HG02870 (cell line): ENCODE measurements around the gene CPT1B.
"Not testable (repeated sequence)": the region's sequence is repeated elsewhere in the genome, so short reads cannot be mapped to it uniquely, and the experiment has no call there.

Experiments used
- ATAC-seq: cut with Tn5 transposase; IDR thresholded peaks from one replicate; pipeline ENCODE4 v1.9.1; 2021; ENCODE audit warnings: mild to moderate bottlenecking, moderate library complexity; ENCODE audit not compliant: unreplicated experiment

Gene CPT1B

GRCh38 chr22:50529897-50530579, 48.2 kb downstream of the CPT1B start, which contains the start of gene TYMP:
Gene TYMP, minus strand, starts transcription at chr22:50530012. Its CDS starts 303 bp downstream, at chr22:50529709.
- ATAC-seq: no peak

GRCh38 chr22:50529416-50529896, 48.8 kb downstream of the CPT1B start:
- no peak for ATAC-seq

- ATAC-seq: no peak
These were observed 49.4 kb downstream of the CPT1B start for GRCh38 chr22:50528682-50529415.

GRCh38 chr22:50527921-50528681, 50.1 kb downstream of the CPT1B start:
- ATAC-seq: no peak

GRCh38 chr22:50526834-50527801, 51.1 kb downstream of the CPT1B start:
- ATAC-seq: no peak

GRCh38 chr22:50526108-50526833, 52.0 kb downstream of the CPT1B start:
- peak; percentile 24 for ATAC-seq

- ATAC-seq: no peak
These were observed 52.4 kb downstream of the CPT1B start for GRCh38 chr22:50525858-50526107.

GRCh38 chr22:50525104-50525857, 52.9 kb downstream of the CPT1B start, which contains the start of gene SCO2:
Gene SCO2, minus strand, starts transcription at chr22:50525598. Its CDS starts 1,187 bp downstream, at chr22:50524411.
- peak; percentile 41 for ATAC-seq

GRCh38 chr22:50524676-50525103, 53.5 kb downstream of the CPT1B start:
- ATAC-seq: no peak

- no peak for ATAC-seq
These were observed 54.2 kb downstream of the CPT1B start for GRCh38 chr22:50523806-50524675.

GRCh38 chr22:50523458-50523805, 54.8 kb downstream of the CPT1B start:
- ATAC-seq: no peak

- ATAC-seq: no peak
These were observed 55.3 kb downstream of the CPT1B start for GRCh38 chr22:50522806-50523438.

GRCh38 chr22:50522208-50522805, 55.9 kb downstream of the CPT1B start:
- no peak for ATAC-seq

GRCh38 chr22:50521710-50522109, 56.5 kb downstream of the CPT1B start:
- no peak for ATAC-seq

GRCh38 chr22:50520826-50521453, 57.3 kb downstream of the CPT1B start:
- no peak for ATAC-seq

GRCh38 chr22:50520184-50520583, 58.0 kb downstream of the CPT1B start:
- not testable (repeated sequence) for ATAC-seq

GRCh38 chr22:50519151-50519550, 59.1 kb downstream of the CPT1B start:
- no peak for ATAC-seq
